ENCODE measurements around the gene OR4E2. TPM values are rescaled to one million over a fixed set of nuclear protein-coding genes. Genes with fewer than 3 reads are reported as not detected.
A peak's percentile ranks its signal among the peaks of the same experiment; 100 is the strongest.

The OR4E2 gene
- total RNA-seq, 1 donor from 2014 or later, result not detected

GRCh38 chr14:21652209-21652808 lies 1.3 kb upstream of the OR4E2 start:
- no peak overlapping the region for H3K27ac Mint-ChIP-seq
- no peak for DNase-seq (ENCODE audit: low spot score, unreplicated experiment)
- TF ChIP-seq CTCF (IDR thresholded peaks at IDR 0.05; ENCODE audit: unreplicated experiment), result no peak
- no peak overlapping the region for H3K4me3 Mint-ChIP-seq (ENCODE audit: low read depth)
- H3K36me3 Mint-ChIP-seq (ENCODE audit: insufficient read depth), result no peaks in the 10 kb centered on the region
- peaks cover 5% of the 10 kb centered on the region for H3K9me3 Mint-ChIP-seq (ENCODE audit: low read depth)
- H3K27me3 Mint-ChIP-seq, result no peaks in the 10 kb centered on the region
- no peaks in the 10 kb centered on the region for H3K4me1 Mint-ChIP-seq (ENCODE audit: low read depth)

- Mint-ChIP-seq H3K36me3 (ENCODE audit: insufficient read depth) (no peaks in the 10 kb centered on the region), H3K27me3 (peaks cover 5% of the 10 kb centered on the region), H3K9me3 (ENCODE audit: low read depth) (no peaks in the 10 kb centered on the region), H3K27ac (no peak overlapping the region), H3K4me1 (ENCODE audit: low read depth) (no peaks in the 10 kb centered on the region), H3K4me3 (ENCODE audit: low read depth) (no peak overlapping the region)
- DNase-seq (ENCODE audit: low spot score, unreplicated experiment), result no peak
- no peak for TF ChIP-seq CTCF (IDR thresholded peaks at IDR 0.05; ENCODE audit: unreplicated experiment)
Observed at GRCh38 chr14:21654215-21654614, 580 bp downstream of the OR4E2 start.

- no peaks in the 10 kb centered on the region for H3K9me3 Mint-ChIP-seq (ENCODE audit: low read depth)
- no peak for TF ChIP-seq CTCF (IDR thresholded peaks at IDR 0.05; ENCODE audit: unreplicated experiment)
- no peak for DNase-seq (ENCODE audit: low spot score, unreplicated experiment)
- H3K36me3 Mint-ChIP-seq (ENCODE audit: insufficient read depth), result no peaks in the 10 kb centered on the region
- H3K27ac Mint-ChIP-seq, result no peak overlapping the region
- H3K27me3 Mint-ChIP-seq, result peaks cover 5% of the 10 kb centered on the region
- no peak overlapping the region for H3K4me3 Mint-ChIP-seq (ENCODE audit: low read depth)
- H3K4me1 Mint-ChIP-seq (ENCODE audit: low read depth), result no peaks in the 10 kb centered on the region
Observed at GRCh38 chr14:21656980-21657379, 3.3 kb downstream of the OR4E2 start.

- no peak overlapping the region for H3K27ac Mint-ChIP-seq
- TF ChIP-seq CTCF (IDR thresholded peaks at IDR 0.05; ENCODE audit: unreplicated experiment), result no peak
- peaks cover 15% of the 10 kb centered on the region for H3K4me1 Mint-ChIP-seq (ENCODE audit: low read depth)
- H3K4me3 Mint-ChIP-seq (ENCODE audit: low read depth), result no peak overlapping the region
- H3K36me3 Mint-ChIP-seq (ENCODE audit: insufficient read depth), result no peaks in the 10 kb centered on the region
- no peak for DNase-seq (ENCODE audit: low spot score, unreplicated experiment)
- peaks cover 13% of the 10 kb centered on the region for H3K9me3 Mint-ChIP-seq (ENCODE audit: low read depth)
- H3K27me3 Mint-ChIP-seq, result no peaks in the 10 kb centered on the region
Observed at GRCh38 chr14:21668377-21668776, 14.7 kb downstream of the OR4E2 start.

GRCh38 chr14:21669284-21669683 lies 15.6 kb downstream of the OR4E2 start:
- H3K36me3 Mint-ChIP-seq (ENCODE audit: insufficient read depth), result no peaks in the 10 kb centered on the region
- H3K27ac Mint-ChIP-seq, result peak overlapping the region; percentile 49
- no peaks in the 10 kb centered on the region for H3K27me3 Mint-ChIP-seq
- H3K9me3 Mint-ChIP-seq (ENCODE audit: low read depth), result peaks cover 8% of the 10 kb centered on the region
- no peak for TF ChIP-seq CTCF (IDR thresholded peaks at IDR 0.05; ENCODE audit: unreplicated experiment)
- no peak for DNase-seq (ENCODE audit: low spot score, unreplicated experiment)
- peaks cover 15% of the 10 kb centered on the region for H3K4me1 Mint-ChIP-seq (ENCODE audit: low read depth)
- no peak overlapping the region for H3K4me3 Mint-ChIP-seq (ENCODE audit: low read depth)
